GM18951 (cell line): ENCODE measurements around the gene TBC1D3I.
"Not testable (repeated sequence)": the region's sequence is repeated elsewhere in the genome, so short reads cannot be mapped to it uniquely, and the experiment has no call there.

Experiments
- POLR2A ChIP-seq: IDR thresholded peaks from 4 replicates; pipeline ENCODE4 v1.6.1; 2011; ENCODE audit warnings: mild to moderate bottlenecking; ENCODE audit not compliant: insufficient read length, insufficient read depth; ENCODE audit errors: extremely low read depth
- in situ Hi-C: fragments of 300-500 bp; cut with MboI; formaldehyde crosslinking; loops from one replicate; pipeline ENCODE4 v1.12.0; 2022; ENCODE audit warnings: low sequenced_read_pairs, mixed read lengths, inconsistent platforms; ENCODE audit not compliant: unreplicated experiment

TBC1D3I gene

GRCh38 chr17:36264470-36264869, at the start of gene TBC1D3I:
TSS of gene TBC1D3I (minus strand) at chr17:36264570. CDS start at chr17:36262985, 1,585 bp downstream.
- in situ Hi-C loops = not testable (repeated sequence)

- in situ Hi-C loops = not testable (repeated sequence)
Measured at GRCh38 chr17:36295161-36295560, 30.8 kb upstream of the TBC1D3I start.

- in situ Hi-C loops = not testable (repeated sequence)
Measured at GRCh38 chr17:36289965-36290612, 25.7 kb upstream of the TBC1D3I start.

- in situ Hi-C loops = not testable (repeated sequence)
Measured at GRCh38 chr17:36284219-36284618, 19.8 kb upstream of the TBC1D3I start.

- in situ Hi-C loops = not testable (repeated sequence)
Measured at GRCh38 chr17:36283256-36283655, 18.9 kb upstream of the TBC1D3I start.

- in situ Hi-C loops = not testable (repeated sequence)
Measured at GRCh38 chr17:36242046-36242445, 22.3 kb downstream of the TBC1D3I start.

GRCh38 chr17:36229644-36230043, 34.7 kb downstream of the TBC1D3I start:
- in situ Hi-C loops = not testable (repeated sequence)

GRCh38 chr17:36222967-36223366, 41.4 kb downstream of the TBC1D3I start:
- in situ Hi-C loops = loop anchor here (25.0 kb wide), 1 partner anchor 264 kb away; the partner anchor contains the start of gene ZNHIT3

GRCh38 chr17:36221581-36222100, 42.7 kb downstream of the TBC1D3I start:
- in situ Hi-C loops = loop anchor here (25.0 kb wide), 1 partner anchor 266 kb away; the partner anchor contains the start of gene ZNHIT3

- in situ Hi-C loops = loop anchor here (25.0 kb wide), 1 partner anchor 266 kb away; the partner anchor contains the start of gene ZNHIT3
Measured at GRCh38 chr17:36220737-36221580, 43.4 kb downstream of the TBC1D3I start.

- in situ Hi-C loops = loop anchor here (10.0 to 25.0 kb wide), 2 partner anchors 115 to 268 kb away; partner anchors contain the start of genes CCL4 and ZNHIT3
Measured at GRCh38 chr17:36219556-36219955, 44.8 kb downstream of the TBC1D3I start.

GRCh38 chr17:36215406-36216308, 48.7 kb downstream of the TBC1D3I start:
- in situ Hi-C loops = loop anchor here (10.0 to 25.0 kb wide), 2 partner anchors 111 to 272 kb away; partner anchors contain the start of genes CCL4 and ZNHIT3

GRCh38 chr17:36214918-36215317, 49.5 kb downstream of the TBC1D3I start:
- TF ChIP-seq POLR2A = no peak
- in situ Hi-C loops = loop anchor here (10.0 to 25.0 kb wide), 2 partner anchors 110 to 272 kb away; partner anchors contain the start of genes CCL4 and ZNHIT3

GRCh38 chr17:36213695-36214094, 50.7 kb downstream of the TBC1D3I start:
- in situ Hi-C loops = loop anchor here (10.0 to 25.0 kb wide), 2 partner anchors 109 to 274 kb away; partner anchors contain the start of genes CCL4 and ZNHIT3
- no peak for TF ChIP-seq POLR2A
